GM18909 (cell line): Measurements from ENCODE around the gene MYDGF.

Experiments
- ATAC-seq: cut with Tn5 transposase; IDR thresholded peaks from one replicate; pipeline ENCODE4 v1.9.1; 2021; ENCODE audit warnings: mild to moderate bottlenecking; ENCODE audit not compliant: unreplicated experiment, poor library complexity

The MYDGF gene

GRCh38 chr19:4649392-4650047 lies 20.6 kb downstream of the MYDGF start:
- no peak for ATAC-seq

DNA sequence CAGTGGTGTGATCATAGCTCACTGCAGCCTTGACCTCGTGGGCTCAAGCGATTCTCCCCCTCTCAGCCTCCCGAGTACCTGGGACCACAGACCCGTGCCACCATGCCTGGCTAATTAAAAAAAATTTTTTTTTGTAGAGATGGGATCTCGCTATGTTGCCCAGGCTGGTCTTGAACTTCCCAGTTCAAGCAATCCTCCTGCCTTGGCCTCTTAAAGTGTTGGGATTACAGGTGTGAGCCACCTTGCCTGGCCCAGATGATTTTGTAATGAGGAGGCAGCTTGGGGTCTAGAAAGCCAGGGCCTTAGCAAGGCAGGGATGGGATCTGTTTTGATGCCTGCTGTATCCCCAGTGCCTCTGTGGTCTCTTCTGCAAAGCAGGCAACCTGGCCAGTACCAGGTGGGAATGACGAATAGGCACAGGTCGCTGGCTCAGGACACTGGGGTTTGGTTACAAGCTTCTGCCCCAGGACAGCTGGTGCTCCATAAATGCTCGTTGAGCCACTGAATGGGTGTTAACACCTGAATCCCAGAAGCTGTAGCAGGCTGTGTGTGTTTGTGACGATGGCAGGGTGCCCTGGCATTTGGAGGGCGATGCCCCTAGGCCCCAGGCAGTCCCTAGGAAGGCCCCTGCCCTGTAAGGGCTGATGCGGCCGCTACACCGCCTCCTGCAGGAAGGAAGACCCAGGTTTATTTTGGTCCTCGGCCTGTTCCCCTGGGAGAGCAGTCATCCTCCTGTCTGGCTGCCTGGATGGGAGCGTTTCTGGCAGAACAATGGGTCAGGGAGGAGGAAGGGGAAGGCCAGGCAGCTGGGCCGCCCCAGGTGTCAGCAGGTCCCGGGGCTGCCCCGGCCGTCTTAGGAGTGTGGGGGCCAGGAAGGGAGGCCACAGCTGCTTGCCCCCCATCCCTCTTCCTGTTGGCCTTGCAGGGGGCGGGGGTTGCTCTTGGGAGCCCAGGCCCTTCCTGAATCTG lies 22.2 kb downstream of the MYDGF start:
- ATAC-seq = no peak

DNA sequence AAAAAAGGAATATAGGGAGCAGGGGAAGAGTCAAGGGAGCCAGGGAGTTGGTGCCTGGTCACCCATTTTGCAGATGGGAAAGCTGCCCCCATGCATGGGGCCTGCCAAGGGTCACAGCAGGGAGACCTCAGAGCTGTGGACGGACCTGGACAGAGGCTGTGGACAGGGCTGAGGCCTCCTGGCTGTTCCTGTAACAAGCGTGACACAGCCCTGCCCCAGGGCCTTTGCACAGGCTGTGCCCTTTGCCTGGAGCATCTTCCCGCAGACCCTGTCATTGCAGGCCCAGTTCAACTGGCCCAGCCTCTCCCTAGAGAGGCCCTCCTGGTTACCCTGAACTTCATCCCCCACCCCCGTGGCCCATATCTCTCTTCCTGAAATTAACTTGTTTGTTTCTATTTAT lies 24.4 kb downstream of the MYDGF start:
- no peak for ATAC-seq

GRCh38 chr19:4642625-4643024 lies 27.5 kb downstream of the MYDGF start:
- ATAC-seq = no peak

DNA sequence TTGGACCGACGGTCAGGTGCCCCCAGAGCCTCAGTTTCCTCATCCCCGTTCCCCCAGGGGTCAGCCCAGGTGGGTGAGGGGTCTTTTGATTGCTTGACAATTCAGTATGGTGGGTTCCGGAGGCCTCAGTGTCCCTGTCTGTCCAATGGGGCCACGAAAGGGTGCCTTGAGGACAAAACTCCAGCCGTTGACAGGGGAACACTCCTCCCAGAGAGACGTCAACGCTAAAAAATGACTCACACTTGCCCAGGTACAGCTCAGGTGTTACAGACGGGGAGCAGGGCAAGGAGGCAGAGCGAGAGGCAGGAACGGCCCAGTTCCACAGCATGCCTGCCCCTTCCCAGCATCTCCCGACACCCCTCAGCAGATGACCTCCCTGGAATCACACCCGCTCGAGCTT lies 29.0 kb downstream of the MYDGF start:
- ATAC-seq = no peak

DNA sequence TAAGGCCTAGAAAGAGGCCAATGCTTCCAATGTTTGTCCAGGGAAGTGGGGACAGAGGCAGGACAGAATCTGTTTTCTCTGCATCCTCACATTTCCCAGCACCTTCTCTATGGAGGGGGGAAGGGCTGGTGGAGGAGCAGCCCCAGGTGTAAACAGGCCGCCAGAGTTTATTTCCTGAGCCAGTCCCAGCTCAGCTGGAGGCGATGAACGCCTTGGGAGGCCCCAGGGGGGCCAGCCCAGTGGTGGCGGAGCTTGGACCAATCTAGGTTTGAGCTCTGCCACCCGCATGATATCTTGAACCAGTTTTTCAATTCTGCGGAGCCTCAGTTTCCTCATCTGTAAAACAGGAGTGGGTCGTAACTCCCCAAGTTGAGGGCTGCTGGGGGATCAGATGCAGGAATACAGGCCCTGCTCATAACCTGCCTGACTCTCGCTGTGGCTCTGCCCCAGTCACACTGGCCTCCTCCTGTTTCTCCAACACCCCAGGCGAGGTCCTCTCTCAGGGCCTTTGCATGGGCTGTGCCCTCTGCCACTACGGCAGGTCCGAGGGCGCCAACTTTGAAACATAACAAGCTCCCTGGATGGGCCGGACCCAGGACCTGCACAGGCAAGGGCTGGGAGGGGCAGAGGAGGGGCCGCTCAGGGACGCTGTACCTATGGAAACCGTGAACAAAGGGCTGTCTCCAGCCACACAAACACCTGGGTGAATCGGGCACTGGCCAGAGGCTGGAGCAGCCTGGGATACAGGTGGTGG lies 29.7 kb downstream of the MYDGF start:
- ATAC-seq = no peak

GRCh38 chr19:4639531-4640246 lies 30.5 kb downstream of the MYDGF start:
- peak; percentile 22 for ATAC-seq

DNA sequence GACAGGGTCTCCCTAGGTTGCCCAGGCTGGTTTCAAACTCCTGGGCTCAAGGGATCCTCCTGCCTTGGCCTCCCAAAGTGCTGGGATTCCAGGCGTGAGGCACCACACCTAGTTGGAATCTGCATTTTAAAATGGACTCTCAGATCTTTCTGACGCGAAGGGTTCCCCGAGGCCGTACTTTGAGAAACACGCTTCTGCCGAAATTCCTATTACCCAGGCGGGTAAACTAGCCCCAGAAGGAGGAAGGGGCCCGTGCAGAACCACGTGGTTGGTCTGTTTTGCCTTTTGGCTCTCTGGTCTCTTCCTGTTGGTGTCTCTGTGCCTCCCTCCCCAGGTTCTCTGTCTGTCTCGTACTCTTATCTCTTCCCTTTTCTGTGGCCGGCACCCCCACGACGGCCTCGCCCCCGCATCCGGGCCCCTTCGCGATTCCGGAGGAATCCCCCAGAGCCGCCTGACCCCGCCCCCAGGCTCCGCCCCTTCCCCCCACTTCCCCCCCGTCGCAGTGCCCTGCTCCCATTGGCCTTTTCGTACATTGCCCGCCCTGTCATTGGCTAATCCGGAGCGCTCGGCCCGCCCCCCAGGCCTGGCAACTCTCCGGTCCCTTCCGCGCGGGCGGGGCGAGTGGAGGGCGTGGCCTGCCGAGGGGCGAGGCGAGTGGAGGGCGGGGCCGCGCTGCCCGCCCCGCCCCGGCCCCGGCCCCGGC lies 31.2 kb downstream of the MYDGF start, which contains the start of gene TNFAIP8L1:
Gene TNFAIP8L1 (plus strand): TSS at position 689 of the 703 bp plus-strand sequence. CDS start 12,354 bp downstream, outside the sequence.
- peak; percentile 83 for ATAC-seq

DNA sequence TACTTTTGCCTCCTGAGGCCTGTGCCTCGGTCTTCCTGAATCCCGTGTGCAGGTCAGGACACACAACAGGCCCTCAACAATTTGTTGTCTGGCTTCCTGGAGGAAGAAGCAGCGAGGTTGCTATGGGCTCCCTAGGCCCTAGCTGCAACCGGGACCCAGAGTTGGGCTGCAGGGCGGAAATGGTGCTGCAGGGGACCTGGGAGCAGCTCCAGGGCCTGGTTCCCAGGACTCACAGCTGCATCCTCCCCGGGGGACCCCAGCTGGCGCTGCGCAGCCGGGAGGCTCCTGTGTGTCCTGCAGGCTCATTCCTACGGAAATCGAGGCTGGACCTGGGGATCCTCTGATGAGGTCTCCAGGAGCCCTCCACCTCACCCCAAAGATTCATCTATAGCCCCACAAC lies 31.8 kb downstream of the MYDGF start:
- ATAC-seq = no peak

DNA sequence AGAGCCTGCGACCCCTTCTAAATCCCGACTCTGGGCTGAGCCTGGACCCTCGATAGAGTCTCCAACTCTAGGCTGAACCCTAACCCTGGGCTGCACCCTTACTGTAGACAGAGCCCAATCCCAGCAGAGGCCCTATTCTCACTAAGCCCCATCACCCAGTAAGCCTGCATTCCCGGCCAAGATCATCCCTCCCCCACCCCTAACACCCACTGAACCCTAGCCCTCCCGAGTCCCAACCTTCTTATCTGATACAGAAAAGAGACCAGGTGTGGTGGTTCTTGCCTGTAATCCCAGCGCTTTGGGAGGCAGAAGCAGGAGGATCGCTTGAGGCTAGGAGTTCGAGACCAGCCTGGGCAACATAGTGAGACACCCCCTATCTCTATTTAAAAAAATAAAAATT lies 33.4 kb downstream of the MYDGF start:
- no peak for ATAC-seq

GRCh38 chr19:4636151-4636717 lies 33.9 kb downstream of the MYDGF start:
- ATAC-seq = peak; percentile 28

GRCh38 chr19:4635754-4636116 lies 34.4 kb downstream of the MYDGF start:
- ATAC-seq = no peak

DNA sequence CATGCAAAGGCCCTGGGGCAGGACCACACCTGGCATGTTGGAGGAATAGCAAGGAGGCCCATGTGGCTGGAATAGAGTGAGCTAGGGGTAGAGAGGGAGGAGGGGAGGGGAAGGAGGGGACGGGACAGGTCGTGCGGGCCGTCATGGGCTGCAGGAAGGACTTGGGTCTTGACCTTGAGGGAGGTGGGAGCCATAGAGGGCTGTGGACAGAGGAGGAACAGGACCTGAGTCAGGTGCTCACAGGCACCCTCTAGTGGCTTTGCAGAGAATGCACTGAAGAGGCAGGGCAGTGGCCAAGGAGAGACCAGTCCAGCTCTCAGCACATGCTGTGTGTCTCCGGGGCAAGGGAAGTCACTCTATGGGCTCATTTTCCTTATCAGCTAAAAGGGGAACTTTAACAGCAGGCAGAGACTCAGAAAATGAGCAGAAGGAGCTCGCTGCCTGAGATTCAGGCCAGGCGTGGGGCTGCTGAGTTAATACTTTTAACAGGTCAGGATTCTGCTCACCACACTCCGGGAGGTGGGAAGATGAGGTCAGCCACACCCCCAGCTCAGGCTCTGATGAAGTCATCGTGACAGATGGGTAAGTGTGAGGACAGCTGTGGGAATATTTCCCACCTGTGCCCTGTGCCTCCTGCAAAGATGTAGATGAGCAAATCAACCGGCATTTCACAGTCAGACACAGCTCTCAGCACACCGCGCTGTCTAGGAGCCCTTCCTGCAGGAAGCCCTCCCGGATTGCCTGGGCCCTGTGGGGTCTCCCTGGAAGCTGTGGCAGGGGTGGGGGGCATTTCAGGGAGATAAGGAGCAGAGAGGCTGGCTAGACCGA lies 36.8 kb downstream of the MYDGF start:
- ATAC-seq = no peak

GRCh38 chr19:4624733-4625362 lies 45.3 kb downstream of the MYDGF start:
- ATAC-seq = no peak

DNA sequence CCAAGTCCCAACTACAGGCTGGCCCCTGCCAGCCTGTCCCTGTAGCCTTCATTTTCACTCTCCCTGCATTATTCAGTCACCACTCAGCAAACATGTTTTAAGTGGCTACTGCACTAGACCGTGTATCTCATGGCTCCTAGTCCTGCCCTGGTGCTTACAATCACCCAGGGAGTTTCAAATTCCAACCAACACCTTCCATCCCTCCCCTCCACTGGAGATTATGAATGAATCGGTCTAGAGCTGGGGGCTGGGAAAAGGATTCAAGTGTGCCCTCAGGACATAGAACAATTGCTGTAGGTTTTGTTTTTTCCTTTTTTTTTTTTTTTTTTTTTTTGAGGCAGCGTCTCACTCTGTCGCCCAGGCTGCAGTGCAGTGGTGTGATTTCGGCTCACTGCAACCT lies 45.8 kb downstream of the MYDGF start:
- no peak for ATAC-seq

DNA sequence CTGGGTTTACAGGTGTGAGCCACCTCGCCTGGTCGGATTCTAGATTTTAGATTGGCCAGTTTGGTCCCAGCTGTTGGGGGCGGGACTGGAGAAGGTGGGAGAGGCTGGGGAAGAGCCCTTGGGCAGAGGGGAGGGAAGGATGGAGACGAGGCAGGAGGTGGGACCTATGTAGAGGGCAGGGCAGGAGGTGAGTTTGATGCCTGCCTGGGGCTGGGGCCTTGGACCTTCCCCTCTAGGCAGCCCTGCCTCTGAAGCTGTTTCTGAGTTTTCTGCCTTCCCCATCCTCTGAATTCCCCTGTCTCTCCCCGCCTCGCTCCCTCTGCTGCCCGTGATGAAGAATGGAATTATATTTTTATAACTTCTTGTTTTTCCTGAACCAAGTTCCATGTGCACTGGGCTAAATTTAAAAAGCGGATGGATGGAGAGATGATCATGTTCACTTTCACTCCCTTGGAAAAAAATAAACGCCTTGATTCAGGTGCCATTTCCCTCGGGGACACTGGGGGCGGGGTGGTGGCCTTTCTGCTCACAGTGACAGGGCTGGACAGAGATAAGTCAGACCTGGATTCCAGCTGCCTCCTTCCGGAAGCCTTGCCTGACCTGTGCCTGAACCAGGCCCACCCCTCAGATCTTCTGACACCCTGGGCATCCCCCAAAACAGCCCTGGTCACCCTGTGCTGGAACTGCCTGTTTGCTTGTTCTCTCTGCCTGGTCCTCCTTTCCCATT lies 47.3 kb downstream of the MYDGF start:
- no peak for ATAC-seq

DNA sequence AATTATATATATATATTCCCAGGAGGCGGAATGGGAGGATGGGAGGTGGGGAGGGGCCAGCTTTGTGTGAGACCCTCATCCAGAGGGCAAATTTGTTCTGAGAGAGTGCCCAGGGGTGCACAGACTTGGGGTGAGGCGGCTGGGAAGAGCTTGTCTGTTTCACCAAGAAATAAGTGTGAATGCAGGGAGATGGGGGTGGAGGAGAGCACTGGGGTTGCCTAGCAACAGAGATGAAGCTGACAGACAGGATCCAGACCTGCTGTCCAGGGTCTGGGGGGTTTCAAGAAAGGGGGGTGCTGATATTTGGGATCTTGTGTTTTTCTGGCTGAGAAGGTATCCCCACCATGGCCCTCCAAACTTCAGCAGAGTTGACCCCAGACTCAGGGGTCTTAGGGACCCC lies 49.5 kb downstream of the MYDGF start:
- no peak for ATAC-seq
